ENCODE measurements around the gene SRSF9. TPM values are rescaled to one million over a fixed set of nuclear protein-coding genes. Genes with fewer than 3 reads are reported as not detected.

SRSF9 gene
- total and polyA plus RNA-seq, 2 of the 13 experiments (the other 11 are each of a cell fraction or from before 2014, with no cell fraction given), result 125 to 144 TPM

DNA sequence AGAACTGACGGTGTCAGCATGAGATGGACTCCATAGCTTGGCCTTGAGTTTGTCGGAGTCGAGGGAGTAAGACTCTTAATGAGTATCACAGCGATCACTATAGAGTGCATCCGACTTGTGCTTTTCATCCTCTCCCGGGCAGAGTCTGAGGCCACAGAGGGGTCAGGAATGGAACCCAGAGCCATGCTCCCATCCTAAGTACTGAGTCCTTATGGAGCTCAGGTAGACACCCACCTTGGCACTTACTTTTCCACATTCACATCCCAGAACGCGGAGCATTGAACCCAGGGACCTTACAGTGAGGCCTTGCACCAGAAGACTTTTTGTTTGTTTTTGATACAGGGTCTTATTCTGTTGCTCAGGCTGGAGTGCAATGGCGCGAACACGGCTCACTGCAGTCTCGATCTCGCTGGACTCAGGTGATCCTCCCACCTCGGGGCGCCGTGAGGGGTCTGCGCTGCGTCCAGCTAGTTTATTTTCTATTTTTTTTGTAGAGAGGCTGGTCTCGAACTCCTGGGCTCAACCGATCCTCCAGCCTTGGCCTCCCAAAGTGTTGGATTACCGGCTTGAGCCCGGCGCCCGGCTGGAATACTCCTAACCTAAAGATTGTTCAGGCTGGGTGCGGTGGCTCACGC is 719 bp upstream of the SRSF9 start (continued):
- peak; percentile 29; the same call in 1 of the 2 replicates for TF ChIP-seq ZMYM3 (CRISPR knock-in tag; IDR thresholded peaks at IDR 0.05)
- TF ChIP-seq NKX3-1 (CRISPR knock-in tag; IDR thresholded peaks at IDR 0.05), result 0 out of 2 replicates have a peak, but pooled peaks have one; percentile 58
- TF ChIP-seq, protein P1, sequence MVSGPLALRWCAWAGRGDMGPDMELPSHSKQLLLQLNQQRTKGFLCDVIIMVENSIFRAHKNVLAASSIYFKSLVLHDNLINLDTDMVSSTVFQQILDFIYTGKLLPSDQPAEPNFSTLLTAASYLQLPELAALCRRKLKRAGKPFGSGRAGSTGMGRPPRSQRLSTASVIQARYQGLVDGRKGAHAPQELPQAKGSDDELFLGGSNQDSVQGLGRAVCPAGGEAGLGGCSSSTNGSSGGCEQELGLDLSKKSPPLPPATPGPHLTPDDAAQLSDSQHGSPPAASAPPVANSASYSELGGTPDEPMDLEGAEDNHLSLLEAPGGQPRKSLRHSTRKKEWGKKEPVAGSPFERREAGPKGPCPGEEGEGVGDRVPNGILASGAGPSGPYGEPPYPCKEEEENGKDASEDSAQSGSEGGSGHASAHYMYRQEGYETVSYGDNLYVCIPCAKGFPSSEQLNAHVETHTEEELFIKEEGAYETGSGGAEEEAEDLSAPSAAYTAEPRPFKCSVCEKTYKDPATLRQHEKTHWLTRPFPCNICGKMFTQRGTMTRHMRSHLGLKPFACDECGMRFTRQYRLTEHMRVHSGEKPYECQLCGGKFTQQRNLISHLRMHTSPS (CRISPR knock-in tag; IDR thresholded peaks at IDR 0.05; ENCODE audit: low read depth), result no peak
- no peak for TF ChIP-seq NFE2L1 (CRISPR knock-in tag; IDR thresholded peaks at IDR 0.05; ENCODE audit: borderline replicate concordance)
- no peak for TF ChIP-seq HNRNPL (IDR thresholded peaks at IDR 0.05; ENCODE audit: low read depth, low read length)
- TF ChIP-seq PBX2 (CRISPR knock-in tag; IDR thresholded peaks at IDR 0.05), result no peak
- TF ChIP-seq ZNF607 (CRISPR knock-in tag; IDR thresholded peaks at IDR 0.05; ENCODE audit: borderline replicate concordance), result no peak
- TF ChIP-seq CSRNP1 (CRISPR knock-in tag; IDR thresholded peaks at IDR 0.05), result no peak
- TF ChIP-seq FLYWCH1 (CRISPR knock-in tag; IDR thresholded peaks at IDR 0.05), result no peak
- 0 out of 2 replicates have a peak, but pooled peaks have one; percentile 15 for TF ChIP-seq ZNF317 (CRISPR knock-in tag; IDR thresholded peaks at IDR 0.05)
- TF ChIP-seq ZZZ3 (CRISPR knock-in tag; IDR thresholded peaks at IDR 0.05; ENCODE audit: borderline replicate concordance), result peak; percentile 28; the same call in 1 of the 2 replicates
- TF ChIP-seq MEF2D (CRISPR knock-in tag; IDR thresholded peaks at IDR 0.05), result no peak
- TF ChIP-seq, protein P2, sequence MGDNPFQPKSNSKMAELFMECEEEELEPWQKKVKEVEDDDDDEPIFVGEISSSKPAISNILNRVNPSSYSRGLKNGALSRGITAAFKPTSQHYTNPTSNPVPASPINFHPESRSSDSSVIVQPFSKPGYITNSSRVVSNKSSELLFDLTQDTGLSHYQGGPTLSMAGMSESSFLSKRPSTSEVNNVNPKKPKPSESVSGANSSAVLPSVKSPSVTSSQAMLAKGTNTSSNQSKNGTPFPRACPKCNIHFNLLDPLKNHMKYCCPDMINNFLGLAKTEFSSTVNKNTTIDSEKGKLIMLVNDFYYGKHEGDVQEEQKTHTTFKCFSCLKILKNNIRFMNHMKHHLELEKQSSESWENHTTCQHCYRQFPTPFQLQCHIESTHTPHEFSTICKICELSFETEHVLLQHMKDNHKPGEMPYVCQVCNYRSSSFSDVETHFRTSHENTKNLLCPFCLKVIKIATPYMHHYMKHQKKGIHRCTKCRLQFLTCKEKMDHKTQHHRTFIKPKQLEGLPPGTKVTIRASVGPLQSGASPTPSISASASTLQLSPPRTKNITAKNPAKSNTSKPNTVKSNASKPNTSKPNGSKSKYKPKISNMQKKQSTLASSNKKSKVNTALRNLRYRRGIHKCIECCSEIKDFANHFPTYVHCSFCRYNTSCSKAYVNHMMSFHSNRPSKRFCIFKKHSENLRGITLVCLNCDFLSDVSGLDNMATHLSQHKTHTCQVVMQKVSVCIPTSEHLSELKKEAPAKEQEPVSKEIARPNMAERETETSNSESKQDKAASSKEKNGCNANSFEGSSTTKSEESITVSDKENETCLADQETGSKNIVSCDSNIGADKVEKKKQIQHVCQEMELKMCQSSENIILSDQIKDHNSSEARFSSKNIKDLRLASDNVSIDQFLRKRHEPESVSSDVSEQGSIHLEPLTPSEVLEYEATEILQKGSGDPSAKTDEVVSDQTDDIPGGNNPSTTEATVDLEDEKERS (CRISPR knock-in tag; IDR thresholded peaks at IDR 0.05), result peak; percentile 50; the same call in 1 of the 2 replicates
- TF ChIP-seq ZNF746 (CRISPR knock-in tag; IDR thresholded peaks at IDR 0.05), result 0 out of 2 replicates have a peak, but pooled peaks have one; percentile 16
- TF ChIP-seq ZNF124 (CRISPR knock-in tag; IDR thresholded peaks at IDR 0.05), result peak; percentile 4; the same call in 1 of the 2 replicates
- TF ChIP-seq ZNF816 (CRISPR knock-in tag; IDR thresholded peaks at IDR 0.05; ENCODE audit: borderline replicate concordance), result no peak
- no peak for TF ChIP-seq TCF12 (IDR thresholded peaks at IDR 0.05)
- 0 out of 2 replicates have a peak, but pooled peaks have one; percentile 14 for TF ChIP-seq TCF12 (CRISPR knock-in tag; IDR thresholded peaks at IDR 0.05)
- no peak for TF ChIP-seq ZC3H4 (CRISPR knock-in tag; IDR thresholded peaks at IDR 0.05; ENCODE audit: borderline replicate concordance)
- TF ChIP-seq ZNF747 (CRISPR knock-in tag; IDR thresholded peaks at IDR 0.05; ENCODE audit: borderline replicate concordance), result no peak
- TF ChIP-seq KDM5A (IDR thresholded peaks at IDR 0.05; ENCODE audit: borderline replicate concordance, low read length), result peak; percentile 43; the same call in 1 of the 2 replicates

Measured in HepG2 (cell line).